NT2/D1 (cell line): Measurements from ENCODE around the gene SPSB3.

ENCODE experiments used
- SUZ12 ChIP-seq: IDR thresholded peaks from 2 replicates; pipeline ENCODE4 v1.6.1; 2011; ENCODE audit not compliant: insufficient read length, insufficient read depth; ENCODE audit errors: extremely low read depth
- ZNF274 ChIP-seq: IDR thresholded peaks from 2 replicates; pipeline ENCODE4 v1.6.1; 2011; ENCODE audit warnings: mild to moderate bottlenecking, low read depth, low read length

DNA sequence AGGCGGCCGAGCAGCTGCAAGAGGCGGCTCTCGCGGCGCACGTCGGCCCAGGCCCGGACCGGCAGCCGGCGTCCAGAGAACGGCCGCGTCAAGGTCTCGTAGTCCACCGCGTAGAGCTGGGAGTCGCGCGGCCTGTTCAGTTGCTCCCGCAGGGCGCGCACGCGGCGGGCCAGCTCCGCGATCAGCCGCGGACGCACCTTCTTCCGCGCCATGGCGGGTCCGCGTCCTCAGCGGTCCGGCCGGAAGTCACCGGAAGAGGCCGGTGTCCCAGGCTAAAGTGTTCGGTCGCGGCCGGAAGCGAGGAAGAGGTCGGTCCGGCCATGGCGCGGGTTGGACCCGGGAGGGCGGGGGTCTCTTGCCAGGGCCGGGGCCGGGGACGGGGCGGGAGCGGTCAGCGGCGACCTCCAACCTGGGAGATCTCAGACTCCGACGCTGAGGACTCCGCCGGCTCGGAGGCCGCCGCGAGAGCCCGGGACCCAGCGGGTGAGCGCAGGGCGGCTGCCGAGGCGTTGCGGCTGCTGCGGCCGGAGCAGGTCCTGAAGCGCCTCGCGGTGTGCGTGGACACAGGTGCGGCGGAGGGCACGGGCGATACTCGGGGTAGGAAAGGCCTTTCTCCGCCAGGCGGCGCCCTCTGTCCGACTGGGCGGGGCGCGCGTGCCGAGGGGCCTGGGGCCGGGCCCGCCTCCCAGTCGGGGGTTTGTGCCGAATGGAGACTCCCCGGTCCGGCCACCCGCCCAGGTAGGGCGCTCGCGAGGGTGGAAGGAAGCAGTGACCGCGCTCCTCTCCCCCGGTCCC lies 9.3 kb downstream of the SPSB3 start, which contains the start of gene MRPS34:
- TF ChIP-seq SUZ12 (no peak), ZNF274 (no peak)
